ENCODE data around the gene LRBA.
"Not testable (repeated sequence)": the region's sequence is repeated elsewhere in the genome, so short reads cannot be mapped to it uniquely, and the experiment has no call there.

Gene LRBA

DNA sequence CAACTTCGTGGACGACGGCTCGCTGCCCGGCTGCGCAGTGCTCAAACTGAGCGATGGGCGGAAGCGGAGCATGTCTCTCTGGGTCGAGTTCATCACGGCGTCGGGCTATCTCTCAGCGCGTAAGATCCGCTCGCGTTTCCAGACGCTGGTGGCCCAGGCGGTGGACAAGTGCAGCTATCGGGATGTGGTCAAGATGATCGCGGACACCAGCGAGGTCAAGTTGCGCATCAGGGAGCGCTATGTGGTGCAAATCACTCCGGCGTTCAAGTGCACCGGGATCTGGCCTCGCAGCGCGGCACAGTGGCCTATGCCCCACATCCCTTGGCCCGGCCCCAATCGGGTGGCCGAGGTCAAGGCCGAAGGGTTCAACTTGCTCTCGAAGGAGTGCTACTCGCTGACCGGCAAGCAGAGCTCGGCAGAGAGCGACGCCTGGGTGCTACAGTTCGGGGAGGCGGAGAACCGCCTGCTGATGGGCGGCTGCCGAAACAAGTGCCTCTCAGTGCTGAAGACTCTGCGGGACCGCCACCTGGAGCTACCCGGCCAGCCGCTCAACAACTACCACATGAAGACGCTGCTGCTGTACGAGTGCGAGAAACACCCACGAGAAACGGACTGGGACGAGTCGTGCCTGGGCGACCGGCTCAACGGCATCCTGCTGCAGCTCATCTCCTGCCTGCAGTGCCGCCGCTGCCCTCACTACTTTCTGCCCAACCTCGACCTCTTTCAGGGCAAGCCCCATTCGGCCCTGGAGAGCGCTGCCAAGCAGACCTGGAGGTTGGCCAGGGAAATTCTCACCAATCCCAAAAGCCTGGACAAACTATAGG, 431.6 kb downstream of the LRBA start:
- FAIRE-seq, result no peak

DNA sequence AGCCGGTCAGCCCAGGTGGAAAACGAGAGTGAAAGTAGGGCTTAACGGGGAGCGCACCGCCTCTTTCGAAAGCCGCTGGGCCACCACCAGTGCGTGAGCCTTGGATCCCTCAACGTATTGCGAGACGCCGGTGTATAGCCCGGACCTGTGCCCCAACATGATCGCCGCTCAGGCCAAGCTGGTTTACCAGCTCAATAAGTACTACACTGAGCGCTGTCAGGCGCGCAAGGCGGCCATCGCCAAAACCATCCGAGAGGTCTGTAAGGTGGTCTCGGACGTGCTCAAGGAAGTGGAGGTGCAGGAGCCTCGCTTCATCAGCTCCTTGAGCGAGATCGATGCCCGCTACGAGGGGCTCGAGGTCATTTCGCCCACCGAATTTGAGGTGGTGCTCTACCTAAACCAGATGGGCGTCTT, 432.2 kb downstream of the LRBA start:
- no peak for FAIRE-seq

DNA sequence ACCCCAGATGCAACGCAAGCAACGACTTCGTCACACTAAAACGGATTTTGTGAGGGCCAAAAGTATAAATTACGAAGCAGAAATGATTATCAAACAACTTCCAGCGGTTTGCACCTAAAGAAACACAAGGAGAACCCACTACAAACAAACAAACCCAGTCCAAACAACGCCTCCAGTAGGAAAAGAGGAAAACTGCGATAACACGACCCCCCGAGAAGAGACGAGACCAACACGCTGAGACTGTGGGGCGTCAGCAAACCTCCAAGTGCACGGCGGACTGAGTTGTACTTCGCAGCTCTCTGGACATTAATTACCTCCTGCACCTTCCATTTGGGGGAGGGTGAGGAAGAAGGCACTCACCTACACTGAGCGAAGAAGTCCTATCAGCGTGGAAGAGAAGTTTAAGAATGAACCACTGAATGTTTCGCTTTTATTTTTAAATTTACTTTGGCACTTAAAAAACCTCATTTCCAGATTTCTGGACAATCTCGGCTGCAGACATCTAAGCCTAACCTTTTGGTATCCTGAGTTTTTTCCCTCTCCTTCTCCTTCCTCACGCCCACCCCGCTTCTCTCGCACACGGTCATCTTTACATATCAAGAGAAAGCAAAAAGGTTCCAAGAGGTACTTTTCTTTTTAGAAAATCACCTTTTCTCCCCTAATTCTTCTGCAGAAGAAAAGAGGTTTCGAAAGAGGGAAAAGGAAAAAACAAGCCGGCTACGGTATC, 432.8 kb downstream of the LRBA start, which contains the start of gene MAB21L2:
Gene MAB21L2 (plus strand): TSS at position 6 of the 727 bp plus-strand sequence. CDS start 879 bp downstream, outside the sequence.
- FAIRE-seq, result no peak

DNA sequence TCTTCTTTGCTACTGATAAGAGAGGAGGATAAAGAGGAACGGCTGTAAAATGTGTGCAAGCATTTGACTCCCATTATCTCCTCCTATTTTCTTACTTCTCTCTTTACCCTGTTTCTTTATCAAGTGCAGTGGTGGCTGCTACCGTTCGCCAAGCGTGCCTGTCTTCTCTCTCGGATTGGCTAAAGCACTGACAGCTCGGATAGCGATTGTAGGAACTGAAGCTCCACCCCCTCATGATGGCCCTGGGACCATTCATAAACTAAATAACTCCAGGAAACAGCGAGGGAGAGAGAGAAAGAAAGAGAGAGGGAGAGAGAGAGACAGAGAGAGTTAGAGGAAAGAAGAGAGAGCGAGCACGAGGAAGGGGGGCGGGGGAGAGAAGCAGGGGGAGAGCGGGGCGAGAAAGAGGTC, 433.4 kb downstream of the LRBA start:
- FAIRE-seq, result no peak

DNA sequence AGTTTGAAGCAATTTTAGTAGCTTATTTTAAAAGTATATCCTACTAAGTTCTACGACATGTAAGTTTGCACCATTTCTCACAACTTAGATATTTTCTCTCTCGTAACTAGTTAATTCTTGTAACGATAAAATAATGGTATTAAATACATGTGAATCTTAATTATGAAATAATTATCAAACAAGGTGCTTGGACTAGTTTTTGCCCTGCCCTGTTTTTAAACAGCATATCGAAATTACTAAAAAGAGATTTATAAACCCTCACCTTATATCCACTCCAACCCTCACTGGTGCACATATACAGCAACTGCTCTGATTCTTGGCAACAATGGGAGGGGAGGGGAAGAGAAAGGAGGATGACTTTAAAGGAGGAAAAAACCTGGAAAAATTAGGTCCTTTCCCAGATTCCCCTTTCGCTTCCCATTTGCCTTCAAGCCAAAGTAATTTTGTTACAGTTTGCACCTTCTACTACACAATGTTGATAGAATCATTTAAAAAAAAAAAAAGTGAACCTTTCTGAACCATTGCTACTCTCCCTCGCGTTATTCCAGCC, 434.0 kb downstream of the LRBA start:
- peak; percentile 21 for FAIRE-seq

DNA sequence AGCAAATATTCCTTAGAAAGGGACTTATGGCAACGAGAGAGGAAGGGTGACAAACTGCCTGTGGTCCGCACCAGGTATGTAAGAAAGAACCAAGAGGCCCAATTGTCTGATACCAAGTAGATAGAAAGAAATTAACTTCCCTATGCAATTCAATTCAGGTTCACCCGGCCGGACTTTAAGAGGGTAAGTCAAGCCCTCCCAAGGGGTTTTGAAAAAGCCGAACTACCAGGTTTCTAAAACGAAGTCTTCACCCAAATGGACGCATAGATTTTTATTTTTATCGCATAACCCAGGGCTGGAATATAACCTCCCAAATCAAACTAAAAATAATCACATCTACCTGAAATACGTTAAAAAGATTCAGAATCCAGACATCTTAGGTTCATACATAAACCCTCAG, 434.8 kb downstream of the LRBA start:
- FAIRE-seq, result no peak

DNA sequence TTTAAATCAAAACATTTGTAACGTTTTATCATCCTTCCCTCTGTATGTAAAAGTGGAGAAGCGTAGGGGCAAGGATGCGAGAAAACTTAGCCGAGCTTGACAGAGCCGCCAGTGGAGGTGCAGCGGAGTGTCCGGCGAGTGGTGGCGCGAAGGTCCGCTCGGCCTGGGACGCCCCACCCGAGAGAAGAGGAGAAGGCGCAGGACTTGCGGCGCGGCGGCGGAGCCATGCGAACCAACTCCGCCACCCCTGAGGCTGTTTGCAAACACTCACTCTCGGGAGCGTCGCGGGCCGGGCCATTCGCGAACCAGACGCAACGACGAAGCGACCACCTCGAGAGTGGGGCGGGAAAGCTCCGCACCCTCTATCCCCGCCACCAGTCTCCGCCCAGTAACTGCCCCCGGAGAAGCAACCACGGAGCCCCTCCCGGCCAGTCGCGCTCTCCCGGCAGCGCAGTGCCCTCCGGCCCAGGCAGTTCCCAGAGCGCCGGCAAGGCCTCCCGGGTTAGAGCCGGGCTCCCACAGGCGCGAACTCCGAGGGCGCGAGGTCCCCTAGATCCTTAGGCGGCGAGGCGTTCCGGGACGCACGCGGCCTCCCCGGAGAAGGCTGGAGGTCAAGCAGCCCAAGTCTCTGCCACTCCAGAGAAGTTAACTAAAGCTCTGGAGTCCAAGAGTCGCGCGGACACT, 435.4 kb downstream of the LRBA start:
- no peak for FAIRE-seq

DNA sequence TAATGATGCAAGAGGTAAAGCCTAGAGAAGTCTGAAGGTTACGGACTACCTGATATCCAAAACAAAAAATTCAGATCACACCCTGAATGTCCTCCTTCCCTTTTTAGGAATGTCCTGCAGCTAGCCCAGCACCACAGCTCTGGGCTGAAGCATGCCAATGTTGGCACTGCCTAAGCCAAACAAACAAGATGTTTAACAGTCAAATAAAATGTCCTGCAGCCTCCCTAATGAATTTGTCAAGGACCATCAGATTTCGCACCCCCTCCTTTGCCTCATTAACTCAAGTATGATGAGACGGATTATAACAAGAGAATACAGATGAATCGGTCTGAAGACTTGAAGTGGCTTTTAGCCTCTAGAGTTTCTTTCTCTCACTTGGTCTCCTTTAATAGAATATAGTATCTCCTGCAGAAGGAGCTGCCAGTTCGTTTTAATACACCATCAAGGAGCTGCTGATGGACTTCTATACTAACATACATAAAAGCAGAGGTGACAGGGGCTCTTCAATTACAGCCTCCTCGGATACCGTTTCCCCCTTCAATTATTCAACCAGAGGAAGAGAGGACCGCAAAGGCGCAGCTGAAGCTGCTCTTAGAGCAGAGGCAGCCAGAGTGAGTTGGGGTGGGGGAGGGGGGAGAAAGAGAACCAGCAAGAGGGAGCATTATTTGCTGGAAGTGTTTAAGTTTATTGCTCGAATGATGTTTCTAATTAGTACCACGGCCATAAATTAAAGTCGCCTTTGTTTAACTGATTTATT, 436.2 kb downstream of the LRBA start:
- FAIRE-seq, result no peak

DNA sequence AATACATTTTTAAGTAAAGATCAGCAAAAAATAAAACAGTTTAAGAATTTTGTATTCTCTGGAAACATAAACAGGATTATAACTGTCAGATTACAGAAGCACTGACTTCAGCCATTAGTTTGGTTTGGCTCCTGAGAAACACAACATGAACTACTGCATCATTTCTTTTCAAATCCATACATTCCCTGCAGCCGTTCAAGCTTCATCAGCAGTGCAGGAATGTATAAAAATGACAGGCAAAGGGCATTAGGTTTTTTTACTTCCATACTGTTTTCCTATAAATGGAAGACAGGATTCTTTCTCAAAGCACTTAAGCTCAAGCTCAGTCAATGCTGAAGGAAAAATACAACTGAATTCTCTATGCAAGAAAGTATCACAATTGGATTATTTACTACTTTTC, 437.3 kb downstream of the LRBA start:
- no peak for FAIRE-seq

DNA sequence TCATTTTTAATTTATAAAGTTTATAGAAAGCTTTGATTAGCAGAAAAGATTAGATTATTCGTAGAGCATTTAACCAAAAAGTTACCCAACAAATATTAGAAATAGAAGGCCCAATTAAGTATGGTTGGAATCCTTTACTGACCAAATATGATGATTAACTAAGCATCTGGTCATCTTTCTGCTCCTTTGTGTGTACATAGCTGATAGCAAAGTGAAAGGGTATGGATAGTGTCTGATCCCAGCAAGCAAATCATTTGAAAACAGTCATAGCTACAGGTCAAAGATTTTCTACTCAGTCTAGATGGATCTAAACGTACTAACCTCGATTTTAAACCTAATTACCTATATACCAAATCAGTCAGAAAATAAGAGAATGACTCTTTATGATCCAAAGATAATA, 440.4 kb downstream of the LRBA start:
- no peak for FAIRE-seq

DNA sequence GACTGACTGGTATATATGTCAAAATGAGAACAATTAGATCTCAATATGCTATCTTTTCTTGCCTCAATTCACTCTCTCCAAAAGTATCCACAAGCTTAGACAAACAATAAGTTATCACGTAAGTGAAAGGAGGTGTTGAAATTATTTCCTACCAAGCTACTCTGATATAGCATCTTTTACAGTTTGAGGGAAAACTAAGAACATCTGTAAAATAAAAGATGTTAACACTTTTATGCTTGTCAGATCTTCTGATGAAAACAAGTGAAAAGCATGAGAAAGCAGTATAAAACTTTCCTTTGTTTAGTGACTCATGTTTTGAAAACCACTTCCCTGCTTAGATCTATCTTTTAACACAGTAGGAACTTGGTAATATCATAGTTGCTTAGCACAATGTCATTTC, 441.6 kb downstream of the LRBA start:
- FAIRE-seq, result no peak

DNA sequence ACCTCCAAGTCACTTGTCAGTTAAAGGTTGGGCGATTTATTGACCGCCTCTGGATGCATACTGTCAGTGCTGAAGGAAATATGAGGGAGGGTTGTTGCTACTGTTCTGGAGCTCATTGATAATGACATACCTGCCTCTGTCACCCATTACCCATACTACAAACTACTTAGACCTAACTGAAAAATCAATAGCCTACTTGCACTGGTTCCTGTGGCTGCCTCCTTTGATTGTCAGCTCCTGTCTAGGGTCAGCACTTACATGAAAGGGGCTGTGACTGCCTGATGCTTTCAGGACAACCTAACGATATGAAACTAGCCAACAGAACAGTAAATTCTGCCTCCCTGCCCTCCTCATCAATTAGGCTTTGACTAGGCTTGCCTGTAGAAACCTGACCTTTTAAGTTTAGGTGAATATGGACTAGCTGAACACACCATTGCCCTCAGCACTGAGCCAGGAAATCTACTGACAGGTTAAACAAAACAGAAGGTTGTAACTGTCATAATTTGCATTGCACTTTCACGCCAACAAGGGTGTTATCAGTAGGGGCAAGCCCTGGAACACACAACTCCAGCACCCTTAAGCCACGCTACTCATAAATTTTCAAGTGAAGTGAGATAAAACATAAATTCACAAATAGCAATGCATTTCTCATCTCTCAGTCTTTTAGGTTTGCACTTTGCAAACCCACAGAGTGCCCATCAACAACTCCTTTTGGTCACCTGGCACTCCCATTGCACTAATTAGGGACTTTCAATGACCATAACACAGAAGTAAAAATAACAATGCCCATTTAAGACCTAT, 442.2 kb downstream of the LRBA start:
- FAIRE-seq, result no peak

DNA sequence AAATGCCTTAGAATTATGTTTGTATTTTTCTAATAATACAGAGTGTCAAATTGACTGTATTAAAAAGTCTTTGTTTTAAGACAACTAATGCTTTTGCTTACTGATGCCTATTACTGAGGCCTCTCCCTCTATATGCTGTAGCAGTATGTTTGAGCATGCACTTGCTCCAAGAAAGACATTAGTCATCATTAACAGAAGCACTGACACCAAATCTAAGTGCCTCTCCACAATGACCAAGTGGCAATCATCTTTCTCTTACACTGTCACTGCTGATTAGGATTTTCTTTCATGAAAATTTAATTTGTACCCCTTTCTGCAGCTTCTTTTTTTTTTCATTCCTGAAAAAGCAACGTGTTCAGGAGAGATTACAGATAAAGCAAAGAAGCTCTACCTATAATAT, 444.2 kb downstream of the LRBA start:
- FAIRE-seq, result no peak

DNA sequence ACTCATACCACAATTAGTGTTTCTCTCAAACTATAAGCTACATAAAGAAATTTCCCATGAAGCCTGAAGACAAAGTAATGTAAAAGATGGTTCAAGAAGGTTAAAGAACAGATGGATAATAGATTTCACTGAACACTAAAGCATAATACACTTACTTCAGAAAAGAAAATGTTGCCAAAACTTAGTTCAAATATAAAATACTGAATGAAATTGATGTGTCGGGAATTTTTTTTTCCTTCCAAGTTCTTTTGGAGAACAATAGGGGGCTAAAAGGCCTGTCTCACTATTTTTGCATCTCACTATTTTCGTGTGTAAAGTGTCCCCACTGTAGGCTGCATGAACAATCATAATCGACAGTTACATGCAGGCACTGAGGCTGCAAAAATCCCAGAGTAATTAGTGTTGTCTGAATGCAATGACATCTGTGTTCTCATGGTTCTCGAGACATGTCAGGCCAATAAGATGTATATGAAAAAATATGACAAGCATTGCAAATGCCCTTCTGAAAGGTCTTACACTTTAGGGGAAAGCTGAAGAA, 445.0 kb downstream of the LRBA start:
- FAIRE-seq, result no peak

DNA sequence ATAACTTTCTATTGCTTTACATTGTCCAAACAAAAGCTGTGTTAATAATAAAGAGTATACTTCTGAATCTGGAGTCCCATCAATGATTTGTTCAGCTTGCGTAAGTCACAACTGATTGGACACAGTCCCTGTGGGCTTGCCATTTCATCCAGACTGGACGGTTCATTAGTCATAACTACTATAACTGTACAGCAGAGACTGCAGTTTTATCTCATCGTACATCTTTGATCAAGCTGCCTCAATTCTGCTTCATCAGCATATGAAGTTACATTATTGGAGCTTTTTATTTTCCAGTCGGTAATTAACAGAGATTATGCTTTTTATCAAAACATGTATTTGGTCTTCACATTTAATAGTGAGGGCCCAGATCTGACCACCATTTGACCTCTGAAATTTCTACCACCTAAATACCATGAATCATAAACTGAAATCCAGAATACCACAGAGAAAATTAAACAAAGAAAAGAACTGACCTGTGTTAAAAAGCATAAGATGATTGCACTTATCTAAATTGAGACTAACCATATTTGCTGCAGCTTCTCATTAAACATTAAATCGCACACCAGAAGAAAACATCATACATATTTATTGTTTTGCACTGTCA, 445.6 kb downstream of the LRBA start:
- FAIRE-seq, result no peak

DNA sequence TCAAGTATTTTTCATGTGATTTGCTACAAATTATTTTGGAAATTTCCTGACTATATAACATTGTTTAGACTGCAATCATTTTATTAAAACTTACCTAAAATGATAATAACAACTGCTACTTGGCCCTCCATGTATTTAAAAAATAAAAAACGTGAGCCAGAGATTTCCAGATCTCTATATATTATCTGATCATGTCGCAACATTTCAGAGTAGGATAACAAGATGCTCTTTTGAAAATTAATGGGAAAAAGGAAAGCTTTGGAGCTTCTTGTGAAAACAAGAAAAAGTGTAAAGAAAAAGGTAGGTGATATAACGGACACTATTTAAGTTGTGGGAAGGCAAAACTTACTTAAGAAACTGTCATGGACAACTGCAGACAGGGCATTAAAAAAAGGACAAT, 448.0 kb downstream of the LRBA start:
- FAIRE-seq, result no peak

DNA sequence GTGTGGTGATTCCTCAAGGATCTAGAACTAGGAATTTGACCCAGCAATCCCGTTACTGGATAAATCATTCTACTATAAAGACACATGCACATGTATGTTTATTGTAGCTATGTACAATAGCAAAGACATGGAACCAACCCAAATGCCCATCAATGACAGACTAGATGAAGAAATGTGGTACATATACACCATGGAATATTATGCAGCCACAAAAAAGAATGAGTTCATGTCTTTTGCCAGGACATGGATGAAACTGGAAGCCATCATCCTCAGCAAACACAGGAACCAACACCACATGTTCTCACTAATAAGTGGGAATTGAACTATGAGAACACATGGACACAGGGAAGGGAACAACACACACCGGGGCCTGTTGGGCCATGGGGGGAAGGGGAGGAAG, 450.1 kb downstream of the LRBA start:
- FAIRE-seq, result not testable (repeated sequence)

DNA sequence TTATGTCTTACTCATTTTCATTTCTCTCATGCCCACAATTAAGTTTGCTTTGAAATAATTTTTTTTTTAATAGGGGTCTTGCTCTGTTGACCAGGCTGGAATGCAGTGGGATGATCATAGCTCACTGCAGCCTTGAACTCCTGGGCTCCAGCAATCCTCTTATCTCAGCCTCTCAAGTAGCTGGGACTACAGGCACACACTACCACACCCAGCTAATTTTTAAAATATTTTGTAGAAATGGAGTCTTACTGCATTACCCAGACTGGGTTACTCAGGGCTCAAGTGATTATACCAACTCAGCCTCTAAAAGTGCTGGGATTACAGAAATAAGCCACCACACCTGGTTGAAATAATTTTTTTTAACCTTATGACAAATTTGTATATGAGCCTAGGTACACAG, 452.3 kb downstream of the LRBA start:
- no peak for FAIRE-seq

DNA sequence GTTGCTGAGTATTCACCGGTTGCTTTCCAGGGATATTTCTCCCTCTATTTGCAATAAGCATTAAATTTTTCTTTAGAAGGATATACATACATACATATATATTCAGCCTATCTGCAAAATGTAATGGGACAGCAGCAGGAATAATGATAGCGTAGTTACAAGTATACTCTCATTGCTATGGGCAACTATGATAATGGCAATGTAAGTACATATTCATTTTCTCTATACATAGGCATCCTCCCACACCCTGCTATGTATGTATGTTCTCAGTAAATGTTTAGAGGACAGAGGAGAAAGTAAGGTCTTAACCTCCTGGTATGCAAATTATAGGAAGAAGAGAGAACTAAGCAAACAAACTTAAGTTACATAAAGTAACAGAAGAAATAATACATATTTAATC, 452.8 kb downstream of the LRBA start:
- no peak for FAIRE-seq

DNA sequence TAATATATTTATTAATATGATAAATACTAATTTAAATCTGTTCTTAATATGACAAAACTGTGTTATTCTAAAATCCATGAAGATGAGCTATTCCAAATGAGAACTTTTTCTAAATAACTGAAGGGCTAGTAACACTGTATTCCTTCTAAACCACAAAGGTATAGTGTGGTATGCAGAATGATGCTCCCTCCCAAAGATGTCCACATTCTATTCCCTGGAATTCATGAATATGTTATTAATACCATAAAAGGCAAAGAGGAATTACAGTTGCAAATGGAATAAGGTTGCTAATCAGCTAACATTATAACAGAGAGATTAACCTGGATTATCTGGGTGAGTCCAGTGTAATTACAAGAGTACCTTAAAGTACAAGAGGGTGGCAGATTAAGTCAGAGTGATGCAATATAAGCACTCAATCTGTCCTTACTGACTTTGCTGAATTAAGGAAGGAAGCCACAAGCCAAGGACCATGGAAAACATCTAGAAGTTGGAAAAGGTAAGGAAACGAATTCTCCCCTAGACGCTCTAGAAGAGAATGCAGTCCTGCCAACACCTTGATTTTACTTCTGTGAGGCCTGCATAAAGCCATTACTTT, 453.8 kb downstream of the LRBA start:
- no peak for FAIRE-seq

Measured in colon (tissue), 2 donors.